ENCODE data around the gene CHMP4A.

CHMP4A gene

DNA sequence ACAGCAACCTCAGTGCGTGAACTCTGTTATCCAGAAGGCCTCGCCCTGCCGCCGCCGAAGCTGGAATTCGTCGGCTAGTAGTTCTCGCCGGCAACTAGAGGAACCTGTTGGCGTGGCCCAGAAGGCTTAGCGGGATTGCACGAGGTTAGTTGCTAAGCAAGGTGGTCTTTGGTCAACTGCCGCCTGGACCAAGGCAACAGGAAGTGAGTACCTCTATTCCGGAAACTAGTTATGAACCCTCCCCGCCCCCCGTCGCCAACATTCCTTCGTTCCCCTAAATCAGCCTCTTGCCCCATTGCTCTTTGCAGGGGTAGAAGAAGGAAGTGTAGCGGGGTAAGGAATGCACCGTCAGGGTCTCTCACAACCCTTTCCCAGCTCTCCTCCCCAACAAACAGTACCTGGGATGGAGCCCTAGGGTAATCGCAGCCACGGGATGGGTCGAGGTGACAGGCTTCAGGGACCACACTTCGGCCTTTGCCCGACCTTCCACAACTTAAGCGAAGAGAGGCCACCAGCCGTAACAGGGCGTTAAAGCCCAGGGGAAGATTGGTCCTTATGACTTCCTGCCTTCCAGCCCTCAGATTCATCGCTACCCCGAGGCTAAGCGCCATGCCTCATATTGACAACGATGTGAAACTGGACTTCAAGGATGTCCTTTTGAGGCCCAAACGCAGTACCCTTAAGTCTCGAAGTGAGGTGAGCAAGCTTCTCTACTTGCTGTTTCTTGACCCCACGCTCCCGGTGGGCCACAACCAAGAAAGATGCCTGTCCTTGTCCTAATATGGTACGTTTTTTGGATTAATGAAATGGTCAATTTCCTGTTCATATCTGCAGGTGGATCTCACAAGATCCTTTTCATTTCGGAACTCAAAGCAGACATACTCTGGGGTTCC, 19.6 kb upstream of the CHMP4A start, which contains the start of gene GMPR2:
TSS of gene GMPR2 (plus strand) at position 285 of the 893 bp plus-strand sequence. CDS start at position 610, 325 bp downstream.
- 4% methylated on average over 28 of the region's 38 CpGs for WGBS (ENCODE audit: insufficient coverage)
- peaks cover 4 to 32% (median 26%) of the 10 kb centered on the region in 4 experiments for H3K36me3 ChIP-seq (ENCODE audit: control insufficient read depth in 4 of 4, insufficient read depth in 4 of 4, low read length in 3 of 4)
- POLR2A ChIA-PET: interaction anchor here (1.3 kb wide), 1 partner anchor 10 kb away, joined by 11 read pairs; the partner anchor contains the start of gene TINF2
- CTCF ChIA-PET: interaction anchor here (0.7 to 6.2 kb wide), 7 partner anchors 9 to 205 kb away, joined by 3 to 29 read pairs (median 4); partner anchors contain the start of genes CIDEB, MDP1 and TINF2
- peak within 1 kb of the TSS; percentile 55 to 96 (median 90) for H3K4me3 ChIP-seq (ENCODE audit: control insufficient read depth in 1 of 7, extremely low read depth in 1 of 7, insufficient read depth in 4 of 7, low read depth in 2 of 7, low read length in 6 of 7)
- H3K4me1 ChIP-seq (ENCODE audit: control extremely low read depth in 1 of 4, control insufficient read depth in 4 of 4, insufficient read depth in 4 of 4, low read length in 3 of 4): peaks cover 11 to 37% (median 29%) of the 10 kb centered on the region in 4 experiments
- peak within 1 kb of the TSS; percentile 61 to 87 for H3K27ac ChIP-seq (ENCODE audit: insufficient read depth in 1 of 2, low read depth in 1 of 2, low read length in 2 of 2, poor library complexity in 1 of 2, severe bottlenecking in 2 of 2)
- H3K27me3 ChIP-seq (replicated peaks in 2 of 5; ENCODE audit: control insufficient read depth in 4 of 5, insufficient read depth in 5 of 5, low read length in 4 of 5): no peaks in the 10 kb centered on the region
- DNase-seq: peak in 1 of 3 donors; percentile 23
- H3K9me3 ChIP-seq (ENCODE audit: control extremely low read depth in 1 of 5, control insufficient read depth in 4 of 5, insufficient read depth in 2 of 5, low read depth in 1 of 5, low read length in 4 of 5): no peaks in the 10 kb centered on the region

GRCh38 chr14:24232121-24232644, 18.9 kb upstream of the CHMP4A start, which contains the start of gene NEDD8:
TSS of gene NEDD8 (minus strand) at chr14:24232367. CDS start at chr14:24232267, 100 bp downstream.
- ChIA-PET POLR2A (interaction anchor here (1.3 kb wide), 1 partner anchor 10 kb away, joined by 11 read pairs; the partner anchor contains the start of gene TINF2), CTCF (interaction anchor here (1.3 to 6.2 kb wide), 5 partner anchors 10 to 75 kb away, joined by 4 to 29 read pairs (median 7); partner anchors contain the start of genes CIDEB, MDP1 and TINF2)
- peaks cover 9 to 25% (median 19%) of the 10 kb centered on the region in 4 experiments for H3K36me3 ChIP-seq (ENCODE audit: control insufficient read depth in 4 of 4, insufficient read depth in 4 of 4, low read length in 3 of 4)
- DNase-seq: peak; percentile 90 to 96 (median 95)
- H3K4me1 ChIP-seq (ENCODE audit: control extremely low read depth in 1 of 4, control insufficient read depth in 4 of 4, insufficient read depth in 4 of 4, low read length in 3 of 4): peaks cover 11 to 37% (median 29%) of the 10 kb centered on the region in 4 experiments
- whole genome bisulfite sequencing (ENCODE audit: insufficient coverage): 0% methylated on average over 27 of the region's 30 CpGs
- no peaks in the 10 kb centered on the region for H3K27me3 ChIP-seq (replicated peaks in 2 of 5; ENCODE audit: control insufficient read depth in 4 of 5, insufficient read depth in 5 of 5, low read length in 4 of 5)
- peak within 1 kb of the TSS; percentile 55 to 96 (median 90) for H3K4me3 ChIP-seq (ENCODE audit: control insufficient read depth in 1 of 7, extremely low read depth in 1 of 7, insufficient read depth in 4 of 7, low read depth in 2 of 7, low read length in 6 of 7)
- peak within 1 kb of the TSS; percentile 61 to 87 for H3K27ac ChIP-seq (ENCODE audit: insufficient read depth in 1 of 2, low read depth in 1 of 2, low read length in 2 of 2, poor library complexity in 1 of 2, severe bottlenecking in 2 of 2)
- no peaks in the 10 kb centered on the region for H3K9me3 ChIP-seq (ENCODE audit: control extremely low read depth in 1 of 5, control insufficient read depth in 4 of 5, insufficient read depth in 2 of 5, low read depth in 1 of 5, low read length in 4 of 5)

GRCh38 chr14:24231263-24232120, 18.2 kb upstream of the CHMP4A start:
- Histone ChIP-seq H3K9me3 (ENCODE audit: control extremely low read depth in 1 of 5, control insufficient read depth in 4 of 5, insufficient read depth in 2 of 5, low read depth in 1 of 5, low read length in 4 of 5) (no peaks in the 10 kb centered on the region), H3K4me1 (ENCODE audit: control extremely low read depth in 1 of 4, control insufficient read depth in 4 of 4, insufficient read depth in 4 of 4, low read length in 3 of 4) (peaks cover 11 to 37% (median 29%) of the 10 kb centered on the region in 4 experiments), H3K4me3 (ENCODE audit: control insufficient read depth in 1 of 7, extremely low read depth in 1 of 7, insufficient read depth in 4 of 7, low read depth in 2 of 7, low read length in 6 of 7) (peak overlapping the region; percentile 55 to 96 (median 90)), H3K36me3 (ENCODE audit: control insufficient read depth in 4 of 4, insufficient read depth in 4 of 4, low read length in 3 of 4) (peaks cover 8 to 18% (median 14%) of the 10 kb centered on the region in 4 experiments), H3K27ac (ENCODE audit: insufficient read depth in 1 of 2, low read depth in 1 of 2, low read length in 2 of 2, poor library complexity in 1 of 2, severe bottlenecking in 2 of 2) (peak overlapping the region; percentile 61 to 87), H3K27me3 (replicated peaks in 2 of 5; ENCODE audit: control insufficient read depth in 4 of 5, insufficient read depth in 5 of 5, low read length in 4 of 5) (no peaks in the 10 kb centered on the region)
- ChIA-PET CTCF (interaction anchor here (0.7 to 1.0 kb wide), 4 partner anchors 11 to 109 kb away, joined by 3 to 4 read pairs (median 3); partner anchors contain the start of gene TINF2), POLR2A (interaction anchor here (0.7 to 1.1 kb wide), 2 partner anchors 12 to 18 kb away, joined by 3 to 5 read pairs; partner anchors contain the start of gene CHMP4A)
- WGBS (ENCODE audit: insufficient coverage): 6% methylated on average over 19 of the region's 23 CpGs
- DNase-seq: peak in 1 of 3 donors; percentile 33

GRCh38 chr14:24228902-24229301, 15.6 kb upstream of the CHMP4A start:
- Histone ChIP-seq H3K9me3 (ENCODE audit: control extremely low read depth in 1 of 5, control insufficient read depth in 4 of 5, insufficient read depth in 2 of 5, low read depth in 1 of 5, low read length in 4 of 5) (no peaks in the 10 kb centered on the region), H3K4me1 (ENCODE audit: control extremely low read depth in 1 of 4, control insufficient read depth in 4 of 4, insufficient read depth in 4 of 4, low read length in 3 of 4) (peaks cover 9 to 27% (median 24%) of the 10 kb centered on the region in 4 experiments), H3K27me3 (replicated peaks in 2 of 5; ENCODE audit: control insufficient read depth in 4 of 5, insufficient read depth in 5 of 5, low read length in 4 of 5) (no peaks in the 10 kb centered on the region), H3K36me3 (ENCODE audit: control insufficient read depth in 4 of 4, insufficient read depth in 4 of 4, low read length in 3 of 4) (peaks cover 0 to 9% (median 2%) of the 10 kb centered on the region in 4 experiments), H3K27ac (ENCODE audit: insufficient read depth in 1 of 2, low read depth in 1 of 2, low read length in 2 of 2, poor library complexity in 1 of 2, severe bottlenecking in 2 of 2) (no peak overlapping the region), H3K4me3 (ENCODE audit: control insufficient read depth in 1 of 7, extremely low read depth in 1 of 7, insufficient read depth in 4 of 7, low read depth in 2 of 7, low read length in 6 of 7) (no peak overlapping the region)
- ChIA-PET CTCF (interaction anchor here (0.9 to 2.1 kb wide), 6 partner anchors 9 to 68 kb away, joined by 3 to 12 read pairs (median 4); partner anchors contain the start of genes MDP1 and TINF2), POLR2A (no interaction called here)
- WGBS (ENCODE audit: insufficient coverage): 29% methylated on average over 1 of the region's 1 CpG
- DNase-seq: no peak

- ChIA-PET CTCF (interaction anchor here (2.1 kb wide), 2 partner anchors 11 to 15 kb away, joined by 7 to 12 read pairs; partner anchors contain the start of genes MDP1 and TINF2), POLR2A (no interaction called here)
- DNase-seq: no peak
- peaks cover 0 to 9% (median 8%) of the 10 kb centered on the region in 4 experiments for H3K4me1 ChIP-seq (ENCODE audit: control extremely low read depth in 1 of 4, control insufficient read depth in 4 of 4, insufficient read depth in 4 of 4, low read length in 3 of 4)
- H3K4me3 ChIP-seq (ENCODE audit: control insufficient read depth in 1 of 7, extremely low read depth in 1 of 7, insufficient read depth in 4 of 7, low read depth in 2 of 7, low read length in 6 of 7): no peak overlapping the region
- H3K9me3 ChIP-seq (ENCODE audit: control extremely low read depth in 1 of 5, control insufficient read depth in 4 of 5, insufficient read depth in 2 of 5, low read depth in 1 of 5, low read length in 4 of 5): no peaks in the 10 kb centered on the region
- H3K36me3 ChIP-seq (ENCODE audit: control insufficient read depth in 4 of 4, insufficient read depth in 4 of 4, low read length in 3 of 4): peaks cover 0 to 9% (median 2%) of the 10 kb centered on the region in 4 experiments
- no peak overlapping the region for H3K27ac ChIP-seq (ENCODE audit: insufficient read depth in 1 of 2, low read depth in 1 of 2, low read length in 2 of 2, poor library complexity in 1 of 2, severe bottlenecking in 2 of 2)
- no peaks in the 10 kb centered on the region for H3K27me3 ChIP-seq (replicated peaks in 2 of 5; ENCODE audit: control insufficient read depth in 4 of 5, insufficient read depth in 5 of 5, low read length in 4 of 5)
- WGBS (ENCODE audit: insufficient coverage): no CpG with 5 or more reads among the region's 1 CpG
These were observed 13.2 kb upstream of the CHMP4A start for GRCh38 chr14:24226473-24226872.

GRCh38 chr14:24224618-24225071, 11.4 kb upstream of the CHMP4A start:
- no peak overlapping the region for H3K4me3 ChIP-seq (ENCODE audit: control insufficient read depth in 1 of 7, extremely low read depth in 1 of 7, insufficient read depth in 4 of 7, low read depth in 2 of 7, low read length in 6 of 7)
- ChIA-PET POLR2A (interaction anchor here (0.8 kb wide), 1 partner anchor 18 kb away, joined by 3 read pairs; the partner anchor contains the start of gene TINF2), CTCF (interaction anchor here (1.5 kb wide), 2 partner anchors 11 to 18 kb away, joined by 4 read pairs; partner anchors contain the start of genes CHMP4A and TINF2)
- peaks cover 0 to 9% (median 2%) of the 10 kb centered on the region in 4 experiments for H3K36me3 ChIP-seq (ENCODE audit: control insufficient read depth in 4 of 4, insufficient read depth in 4 of 4, low read length in 3 of 4)
- 84% methylated on average over 7 of the region's 7 CpGs for WGBS (ENCODE audit: insufficient coverage)
- no peak overlapping the region for H3K27ac ChIP-seq (ENCODE audit: insufficient read depth in 1 of 2, low read depth in 1 of 2, low read length in 2 of 2, poor library complexity in 1 of 2, severe bottlenecking in 2 of 2)
- H3K27me3 ChIP-seq (replicated peaks in 2 of 5; ENCODE audit: control insufficient read depth in 4 of 5, insufficient read depth in 5 of 5, low read length in 4 of 5): no peaks in the 10 kb centered on the region
- H3K9me3 ChIP-seq (ENCODE audit: control extremely low read depth in 1 of 5, control insufficient read depth in 4 of 5, insufficient read depth in 2 of 5, low read depth in 1 of 5, low read length in 4 of 5): no peaks in the 10 kb centered on the region
- H3K4me1 ChIP-seq (ENCODE audit: control extremely low read depth in 1 of 4, control insufficient read depth in 4 of 4, insufficient read depth in 4 of 4, low read length in 3 of 4): no peaks in the 10 kb centered on the region
- DNase-seq: no peak

All from common myeloid progenitor, CD34-positive (primary cell).